Measurements from ENCODE around the gene PDCD1.
"Not testable (repeated sequence)": the region's sequence is repeated elsewhere in the genome, so short reads cannot be mapped to it uniquely, and the experiment has no call there.

Gene PDCD1

DNA sequence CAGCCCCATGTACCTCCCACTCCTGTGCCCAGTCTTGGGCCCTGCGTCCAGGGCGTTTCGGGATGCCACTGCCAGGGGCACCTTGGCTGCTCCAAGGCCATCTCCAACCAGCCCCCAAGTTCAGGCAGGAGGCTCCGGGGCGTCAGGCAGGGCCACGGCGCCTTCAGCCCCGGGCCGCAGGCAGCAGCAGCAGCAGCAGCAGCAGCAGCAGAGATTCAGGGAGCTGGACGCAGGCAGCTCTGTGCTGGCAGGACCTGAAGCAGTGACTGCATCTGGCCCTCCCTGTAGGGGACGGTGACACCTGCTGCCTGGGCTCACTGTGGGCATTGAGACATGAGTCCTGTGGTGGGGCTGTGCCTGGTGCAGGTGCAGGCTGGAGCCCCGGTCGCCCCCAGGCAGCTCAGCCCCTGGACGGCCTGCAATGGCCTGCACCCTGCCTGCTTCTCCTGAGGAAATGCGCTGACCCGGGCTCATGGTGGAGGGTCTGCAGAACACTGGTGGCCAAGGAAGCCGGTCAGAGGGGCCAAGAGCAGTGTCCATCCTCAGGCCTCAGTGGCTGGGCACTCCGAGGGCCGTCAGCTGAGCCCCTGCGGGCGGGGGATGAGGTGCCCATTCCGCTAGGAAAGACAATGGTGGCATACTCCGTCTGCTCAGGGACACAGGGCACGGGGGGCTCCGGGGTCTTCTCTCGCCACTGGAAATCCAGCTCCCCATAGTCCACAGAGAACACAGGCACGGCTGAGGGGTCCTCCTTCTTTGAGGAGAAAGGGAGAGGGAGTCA is 8.0 kb downstream of the PDCD1 start:
- no peak for DNase-seq

DNA sequence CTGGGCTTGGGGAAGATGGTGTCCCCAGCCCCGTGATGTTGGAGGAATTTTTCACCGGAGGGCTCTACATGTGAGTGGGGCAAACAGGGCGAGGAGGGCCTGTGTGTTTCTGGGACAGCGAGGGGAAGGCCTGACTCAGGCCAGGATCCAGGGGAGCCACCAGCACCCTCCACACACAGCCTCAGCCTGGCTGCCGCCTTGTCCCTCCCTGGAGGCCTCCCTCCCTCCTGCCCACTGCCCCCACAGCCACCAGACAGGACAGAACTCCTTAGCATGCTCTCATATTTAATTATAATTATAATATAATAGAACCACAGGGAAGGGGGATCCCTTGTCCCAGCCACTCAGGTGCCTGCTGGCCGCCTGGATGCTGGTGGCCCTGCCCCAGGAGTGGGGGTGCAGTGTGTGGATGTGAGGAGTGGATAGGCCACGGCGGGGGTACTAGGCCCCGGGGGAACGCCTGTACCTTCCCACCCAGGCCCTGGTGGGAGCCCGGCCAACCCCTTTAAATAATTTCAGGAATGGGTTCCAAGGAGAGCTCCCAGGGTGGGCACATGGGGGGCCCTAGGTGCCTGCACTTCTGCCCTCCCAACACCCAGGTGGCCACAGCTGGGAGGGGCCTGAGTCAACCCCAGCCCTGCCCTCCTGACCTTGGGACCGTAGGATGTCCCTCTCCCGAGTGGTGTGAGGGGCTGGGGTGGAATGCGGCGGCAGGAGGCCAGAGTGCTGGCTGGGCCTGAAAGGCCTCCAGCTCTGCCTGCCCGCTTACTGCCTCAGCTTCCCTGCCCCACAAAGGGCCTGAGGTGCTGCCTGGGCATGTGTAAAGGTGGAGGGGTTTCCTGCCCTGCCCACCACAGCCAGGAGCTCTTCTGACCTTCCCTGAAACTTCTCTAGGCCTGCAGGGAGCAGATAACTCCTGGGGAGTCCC is 8.8 kb downstream of the PDCD1 start:
- no peak for DNase-seq

DNA sequence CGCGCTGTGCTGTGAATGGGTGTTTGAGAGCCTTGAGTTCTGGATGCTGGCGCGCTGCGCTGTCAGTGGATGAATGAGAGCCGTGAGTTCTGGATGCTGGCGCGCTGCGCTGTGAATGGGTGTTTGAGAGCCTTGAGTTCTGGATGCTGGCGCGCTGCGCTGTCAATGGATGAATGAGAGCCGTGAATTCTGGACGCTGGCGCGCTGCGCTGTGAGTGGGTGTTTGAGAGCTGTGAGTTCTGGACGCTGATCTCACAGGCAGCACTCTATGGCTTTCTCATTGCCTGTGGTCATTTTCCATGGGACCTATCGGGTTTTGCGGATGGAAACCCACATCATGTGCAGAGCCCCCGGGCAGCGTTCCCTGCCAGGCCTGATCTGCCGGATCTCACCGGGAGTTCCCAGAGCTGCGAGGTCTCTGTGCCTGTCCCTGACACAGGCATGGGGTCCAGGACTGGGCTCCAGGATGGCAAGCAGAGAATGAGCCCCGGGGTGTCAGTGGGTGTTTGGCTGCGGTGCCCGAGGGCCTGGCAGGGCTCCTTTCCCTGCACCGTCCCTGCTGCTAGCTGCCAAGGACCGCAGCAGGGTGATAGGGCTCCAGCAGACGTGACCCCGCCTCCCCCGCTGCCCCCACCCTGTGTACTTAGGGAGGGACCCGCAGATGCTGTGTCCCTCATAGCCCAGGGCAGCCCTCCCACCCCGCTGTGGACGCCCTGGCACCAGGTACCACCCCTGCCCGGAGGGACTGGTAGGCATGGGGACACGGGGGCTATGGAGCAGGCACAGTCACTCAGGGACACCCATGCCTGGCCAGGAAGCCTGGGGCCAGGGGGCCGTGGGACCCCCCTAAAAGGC is 9.7 kb downstream of the PDCD1 start:
- no peak for DNase-seq

DNA sequence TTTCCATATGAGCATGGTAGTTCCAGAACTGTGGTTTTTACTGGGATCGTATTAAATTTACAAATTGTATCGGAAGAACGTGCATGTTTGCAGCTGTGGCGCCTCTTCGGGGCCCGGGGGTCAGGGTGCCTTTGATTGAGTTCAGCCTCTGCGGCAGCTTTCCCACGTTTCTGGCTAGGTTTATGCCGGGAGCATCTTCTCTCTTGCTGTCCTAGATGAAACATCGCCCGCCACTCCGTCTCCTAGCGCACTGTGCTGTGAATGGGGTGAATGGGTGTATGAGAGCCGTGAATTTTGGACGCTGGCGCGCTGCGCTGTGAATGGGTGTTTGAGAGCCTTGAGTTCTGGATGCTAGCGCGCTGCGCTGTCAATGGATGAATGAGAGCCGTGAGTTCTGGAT is 12.3 kb downstream of the PDCD1 start:
- no peak for DNase-seq

DNA sequence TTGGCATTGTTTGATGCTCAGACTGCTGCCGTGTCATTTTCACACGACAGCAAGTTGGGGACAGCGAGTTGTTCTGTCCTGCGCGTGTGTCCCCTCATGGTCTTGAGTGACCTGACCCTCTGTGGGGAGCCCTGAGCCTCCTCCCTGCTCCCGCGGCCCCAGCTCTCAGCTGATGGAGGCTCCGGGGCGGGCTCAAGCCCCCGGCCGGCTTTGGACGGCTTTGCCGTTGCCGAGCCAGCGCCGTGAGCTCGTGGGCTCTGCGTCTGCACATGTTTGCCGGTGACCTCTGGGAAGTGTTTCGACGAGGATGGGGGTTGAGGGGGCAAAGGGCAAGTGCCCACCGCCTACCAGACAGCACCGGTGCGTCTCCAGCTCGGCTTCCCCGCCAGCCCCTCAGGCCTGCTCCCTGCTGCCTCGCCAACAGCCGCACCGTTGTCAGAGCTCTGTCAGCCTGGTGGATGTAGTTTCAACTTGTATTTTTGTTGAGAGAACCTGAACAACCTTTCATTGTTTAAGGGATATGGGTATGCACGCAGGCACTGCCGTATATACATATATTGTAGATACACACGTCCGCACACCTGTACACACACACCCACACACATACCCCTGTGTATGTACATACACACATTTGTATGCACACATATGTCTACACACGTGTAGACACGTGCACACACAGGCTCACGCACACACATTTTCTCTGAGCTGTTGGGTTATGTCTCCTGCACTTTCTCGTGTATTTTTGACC is 13.7 kb downstream of the PDCD1 start:
- DNase-seq = no peak

DNA sequence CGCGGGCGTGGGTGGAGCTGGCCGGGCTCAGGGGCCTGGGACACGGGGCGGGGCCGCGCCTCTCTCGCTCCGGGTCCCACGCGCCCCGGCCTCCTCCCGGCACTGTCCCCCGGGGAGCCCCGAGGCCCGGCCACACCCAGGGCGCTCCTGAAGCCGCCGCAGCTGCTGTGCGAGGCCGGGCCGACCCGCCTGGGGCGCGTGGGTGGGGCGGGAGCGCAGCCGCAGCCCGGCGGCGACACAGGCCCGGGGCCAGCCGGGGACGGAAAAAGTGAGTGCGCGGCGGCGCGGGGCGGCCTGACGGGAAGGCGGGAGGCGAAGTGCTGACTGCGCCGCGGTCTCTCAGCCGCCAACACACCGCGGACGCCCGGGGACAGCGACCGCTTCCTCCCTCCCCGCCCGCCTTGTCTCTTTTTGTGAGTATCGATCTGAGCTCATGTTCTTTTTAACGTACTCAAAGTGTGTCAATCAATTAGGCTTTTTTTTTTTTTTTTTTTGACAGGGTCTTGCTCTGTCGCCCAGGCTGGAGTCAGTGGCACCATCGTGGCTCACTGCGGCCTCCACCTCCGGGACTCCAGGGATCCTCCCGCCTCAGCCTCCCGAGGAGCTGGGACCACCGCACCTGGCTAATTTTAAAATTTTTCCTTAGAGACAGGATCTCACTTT is 14.5 kb downstream of the PDCD1 start:
- peak; percentile 89 for DNase-seq

DNA sequence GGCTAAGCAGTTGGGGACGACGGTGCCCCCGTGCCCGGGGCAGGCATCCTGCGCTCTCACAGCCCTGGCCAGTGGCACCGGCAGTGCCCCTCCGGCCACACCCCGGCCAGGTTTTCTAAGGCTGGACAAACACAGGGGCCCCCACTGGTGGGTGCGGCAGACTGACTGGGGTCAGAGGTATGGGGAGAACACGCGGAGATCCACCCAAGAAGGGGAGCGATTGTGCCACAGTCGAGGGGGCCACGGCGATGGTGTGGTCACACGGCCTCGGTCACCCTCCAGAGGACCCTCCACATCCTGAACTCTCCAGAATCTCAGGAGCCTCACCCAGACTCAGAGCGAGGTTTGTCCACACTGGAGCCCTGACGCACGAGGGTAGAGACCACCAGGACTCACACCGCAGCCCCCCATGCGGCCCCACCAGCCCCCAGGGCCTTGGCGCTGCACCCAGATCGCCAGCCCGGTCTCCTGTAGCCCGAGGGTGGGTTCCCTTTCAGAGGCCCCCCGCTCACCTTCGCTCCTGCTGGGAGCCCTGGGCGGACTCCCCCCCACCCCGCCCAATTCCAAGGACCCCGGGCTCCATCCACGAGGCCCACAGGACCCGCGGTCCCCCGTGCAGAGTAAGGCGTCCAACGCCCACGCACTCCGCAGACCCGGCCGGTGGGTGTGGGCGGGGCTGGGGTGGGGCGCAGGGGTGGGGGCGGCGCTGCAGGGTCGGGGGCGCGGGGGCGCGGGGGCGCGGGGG is 15.2 kb downstream of the PDCD1 start:
- DNase-seq = no peak

DNA sequence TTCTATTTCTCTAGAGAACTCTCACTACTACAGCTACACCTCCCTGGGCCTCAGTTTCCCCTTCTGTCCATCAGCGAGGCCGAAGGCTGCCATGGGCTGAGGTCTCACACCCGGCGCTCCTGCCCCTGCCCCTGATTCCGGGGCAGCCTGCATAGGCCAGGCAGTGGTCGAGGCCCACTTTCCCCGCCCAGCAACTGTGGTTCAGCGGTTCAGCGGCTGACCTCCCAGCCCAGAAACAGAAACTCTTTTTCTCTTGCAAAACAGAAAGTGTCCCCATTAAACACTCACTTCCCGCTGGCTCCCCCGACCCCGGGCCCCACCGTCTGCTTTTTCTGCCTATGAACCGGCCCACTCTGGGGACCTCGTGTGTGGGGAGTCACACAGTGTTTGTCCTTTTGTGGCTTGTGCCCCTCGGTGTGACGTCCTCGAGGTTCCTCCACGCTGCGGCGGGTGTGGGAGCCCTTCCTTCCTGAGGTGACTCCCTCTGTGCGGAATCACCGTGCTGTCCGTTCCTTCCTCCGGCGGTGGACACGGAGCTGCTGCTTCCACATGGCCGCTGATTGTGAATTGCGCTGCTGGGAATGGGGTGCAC is 16.0 kb downstream of the PDCD1 start:
- no peak for DNase-seq

DNA sequence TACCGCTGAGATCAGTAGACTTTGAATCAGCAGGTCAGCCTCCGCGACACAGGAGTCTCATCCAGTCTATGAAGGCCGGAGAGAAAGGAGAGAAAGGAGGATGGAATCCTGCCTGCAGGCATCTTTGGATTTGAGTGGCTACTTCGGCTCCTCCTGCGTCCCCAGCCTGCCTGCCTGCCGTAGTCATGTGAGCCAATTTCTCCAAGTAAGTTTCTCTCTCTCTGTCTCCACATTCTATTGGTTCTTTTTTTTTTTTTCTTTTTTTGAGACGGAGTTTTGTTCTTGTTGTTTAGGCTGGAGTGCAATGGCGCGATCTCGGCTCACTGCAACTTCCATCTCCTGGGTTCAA is 16.7 kb downstream of the PDCD1 start:
- DNase-seq = no peak

DNA sequence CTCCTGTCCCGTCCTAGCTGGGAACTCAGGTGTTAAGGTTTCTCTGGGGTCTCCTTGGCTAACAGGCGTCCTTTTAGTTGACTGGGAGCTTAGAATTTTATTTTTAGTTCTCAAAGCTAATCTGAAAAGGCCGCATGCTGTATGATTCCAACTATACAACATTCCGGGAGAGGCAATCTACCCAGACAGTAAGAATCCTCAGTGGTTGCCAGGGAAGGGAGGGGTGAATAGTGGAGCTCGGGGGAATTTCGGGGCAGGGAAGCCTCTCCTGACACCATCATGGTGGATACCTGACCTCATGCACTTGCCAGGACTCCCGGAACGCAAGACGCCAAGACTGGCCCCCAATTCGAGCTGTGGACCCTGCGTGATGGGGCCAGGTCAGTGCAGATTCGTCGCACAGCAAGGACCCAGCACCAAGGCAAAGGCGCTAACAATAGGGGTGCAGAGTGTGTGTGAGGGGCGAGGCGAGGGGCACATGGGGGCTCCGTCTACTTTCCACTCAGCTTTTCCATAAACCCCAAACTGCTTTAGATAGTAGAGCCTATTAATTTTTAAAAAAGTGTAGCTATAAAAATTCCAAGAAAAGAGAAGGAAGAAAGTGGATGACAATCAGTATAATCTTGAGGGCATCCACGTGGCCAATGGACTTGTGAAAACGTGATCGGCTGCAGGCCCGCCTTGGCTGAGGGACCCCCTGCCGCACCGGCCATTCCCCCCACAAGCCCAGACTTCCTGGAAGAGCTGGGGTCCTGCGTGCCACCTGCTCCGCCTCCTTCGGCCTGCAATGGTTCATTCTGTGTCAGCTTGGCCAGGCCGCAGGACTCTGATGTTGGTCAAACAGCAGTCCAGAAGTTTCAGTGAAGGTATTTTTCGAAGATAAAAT is 17.3 kb downstream of the PDCD1 start:
- DNase-seq = no peak

DNA sequence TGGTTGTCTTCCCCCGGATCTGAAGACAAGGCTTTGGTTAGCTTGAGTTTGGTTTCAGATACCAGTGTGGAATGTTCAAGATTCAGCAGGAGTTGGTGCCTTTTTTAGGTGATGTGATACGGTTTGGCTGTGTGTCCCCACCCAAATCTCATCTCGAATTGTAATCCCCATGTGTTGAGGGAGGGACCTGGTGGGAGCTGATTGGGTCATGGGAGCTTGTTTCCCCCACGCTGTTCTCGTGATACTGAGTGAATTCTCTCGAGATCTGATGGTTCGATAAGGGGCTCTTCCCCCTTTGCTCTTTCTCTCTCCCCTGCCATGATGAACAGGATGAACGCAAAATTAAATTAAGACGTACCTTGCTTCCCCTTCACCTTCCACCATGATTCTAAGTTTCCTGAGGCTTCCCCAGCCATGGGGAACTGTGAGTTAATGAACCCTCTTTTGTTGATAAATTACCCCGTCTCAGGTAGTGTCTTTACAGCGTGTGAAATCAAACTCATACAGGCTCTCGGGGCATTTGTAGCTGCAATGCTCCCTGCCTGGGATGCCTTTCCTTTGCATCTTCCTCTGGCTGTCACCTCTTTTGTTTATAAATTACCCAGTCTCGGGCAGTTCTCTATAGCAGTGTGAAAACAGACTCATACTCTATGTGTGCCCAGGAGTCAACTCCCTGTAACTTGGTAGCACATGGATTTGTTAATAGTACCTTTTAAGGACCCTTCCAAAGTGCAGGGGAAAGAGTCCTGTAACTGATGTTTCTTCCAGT is 21.3 kb downstream of the PDCD1 start:
- no peak for DNase-seq

DNA sequence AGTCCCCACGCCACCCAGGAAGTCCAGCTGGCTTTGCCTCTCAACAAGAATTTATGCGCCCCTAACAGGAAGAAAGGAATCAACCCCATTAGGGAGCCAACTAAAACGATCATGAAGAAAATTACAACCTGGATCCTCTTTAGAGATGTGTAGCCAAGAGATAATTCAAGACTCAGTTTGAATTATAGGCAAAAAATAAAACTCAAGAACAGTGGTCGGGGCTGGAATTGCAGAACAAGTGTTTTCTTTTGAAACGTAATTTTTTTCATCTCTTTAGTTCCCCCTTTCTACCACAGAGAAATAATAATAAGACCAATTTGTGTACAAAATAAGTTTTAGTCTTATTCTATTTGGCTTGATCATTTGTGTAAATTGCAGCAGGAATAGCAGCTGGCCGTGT is 22.4 kb downstream of the PDCD1 start:
- no peak for DNase-seq

DNA sequence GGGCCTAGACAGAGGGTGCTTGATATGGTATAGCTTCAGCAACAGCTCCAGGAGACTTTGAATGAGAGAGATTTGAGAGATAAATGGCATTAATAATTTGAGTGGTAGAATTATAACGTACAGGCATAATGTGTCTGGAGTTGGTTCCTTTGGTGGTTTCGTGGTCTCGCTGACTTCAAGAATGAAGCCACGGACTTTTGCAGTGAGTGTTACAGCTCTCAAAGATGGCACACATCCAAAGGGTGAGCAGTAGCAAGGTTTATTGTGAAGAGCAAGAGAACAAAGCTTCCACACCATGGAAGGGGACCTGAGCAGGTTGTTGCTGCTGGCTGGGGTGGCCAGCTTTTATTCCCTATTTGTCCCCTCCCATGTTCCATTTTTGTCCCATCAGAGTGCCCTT is 23.1 kb downstream of the PDCD1 start:
- no peak for DNase-seq

DNA sequence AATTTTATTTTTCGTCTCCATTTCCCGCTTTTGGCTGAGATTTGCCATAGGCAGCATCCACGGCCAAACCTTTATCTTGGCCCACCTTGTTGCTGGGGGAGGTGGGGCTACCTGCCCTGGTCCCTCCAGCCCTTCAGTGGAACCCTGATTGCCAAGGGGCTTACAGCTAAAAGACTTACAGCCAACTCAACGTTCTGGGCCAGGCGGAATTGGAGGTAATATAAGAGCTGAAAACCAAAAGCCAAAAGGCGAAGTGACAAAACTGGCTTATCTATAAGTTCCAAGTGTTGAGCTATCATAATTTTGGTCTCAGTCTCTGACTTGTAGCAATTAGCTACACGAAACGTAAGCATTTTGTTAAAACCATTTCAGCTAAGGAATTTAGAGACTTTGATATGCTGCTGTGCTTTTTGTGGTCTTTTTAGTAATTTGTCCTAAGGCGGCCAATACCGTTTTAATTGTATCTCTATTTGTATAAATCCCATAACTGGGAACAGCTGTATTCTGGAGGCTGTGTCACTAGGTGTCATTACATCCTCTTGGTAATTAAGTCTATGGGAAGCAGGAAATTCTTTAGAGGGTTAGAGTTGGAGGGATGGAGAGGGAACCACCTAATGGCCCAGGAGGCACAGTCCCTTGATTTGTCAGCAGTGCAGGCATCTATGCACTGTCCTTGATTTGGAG is 24.0 kb downstream of the PDCD1 start:
- DNase-seq = no peak

DNA sequence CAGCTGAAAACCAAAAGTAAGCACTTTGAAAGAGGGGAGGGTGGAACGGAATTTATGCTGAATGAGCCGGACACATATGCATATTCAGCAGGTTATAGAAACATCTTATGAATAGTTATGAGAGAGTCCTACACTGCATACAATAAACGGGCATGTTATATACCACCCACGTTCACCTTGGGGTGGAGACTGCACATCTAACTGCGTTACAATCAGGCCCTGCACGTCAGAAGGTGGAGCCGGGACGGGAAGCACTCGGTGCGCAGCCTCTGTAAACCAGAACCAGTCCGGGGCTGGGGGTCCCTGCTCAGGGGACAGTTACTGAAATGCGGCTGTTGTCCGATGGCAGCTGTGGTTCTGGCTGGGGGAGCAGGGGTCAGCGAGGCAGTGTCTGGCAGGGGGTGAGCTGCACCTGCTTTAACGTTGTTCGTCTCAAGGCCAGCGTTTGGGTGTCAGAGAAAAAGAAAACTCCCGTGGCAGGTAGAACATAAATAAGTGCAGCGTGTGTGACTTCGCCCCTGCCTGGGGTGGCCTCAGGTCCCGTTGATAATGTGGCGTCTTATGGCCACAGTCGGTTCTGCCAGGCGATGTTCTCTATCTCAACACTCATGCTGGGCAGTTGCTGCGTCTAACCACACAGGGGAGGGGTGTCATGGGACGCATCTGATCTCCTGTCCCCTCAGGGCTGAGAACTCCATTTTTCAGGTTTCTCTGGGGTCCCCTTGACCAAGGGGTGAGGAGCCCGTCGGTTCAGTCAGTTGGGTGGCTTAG is 24.8 kb downstream of the PDCD1 start:
- not testable (repeated sequence) for DNase-seq

DNA sequence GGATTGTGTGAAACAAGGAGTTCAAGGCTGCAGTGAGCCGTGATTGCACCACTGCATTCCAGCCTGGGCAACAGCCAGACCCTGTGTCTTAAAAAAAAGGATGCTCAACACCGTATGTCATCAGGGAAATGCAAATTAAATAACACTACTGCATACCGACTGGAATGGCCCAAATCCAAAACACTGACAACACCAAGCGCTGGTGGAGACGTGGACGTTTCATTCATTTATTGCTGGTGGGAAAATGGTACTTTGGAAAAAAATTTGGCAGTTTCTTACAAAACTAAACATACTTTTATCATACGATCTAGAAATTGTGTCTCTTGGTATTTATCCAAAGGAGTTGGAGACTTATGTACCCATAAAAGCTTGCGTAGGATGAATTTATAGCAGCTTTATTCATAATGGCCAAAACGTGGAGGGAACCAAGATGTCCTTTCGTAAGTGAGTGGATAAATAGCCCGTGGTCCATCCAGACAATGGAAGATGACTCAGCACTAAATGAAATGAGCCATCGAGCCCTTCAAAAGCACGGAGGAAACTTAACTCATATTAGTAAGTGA is 25.5 kb downstream of the PDCD1 start:
- no peak for DNase-seq

DNA sequence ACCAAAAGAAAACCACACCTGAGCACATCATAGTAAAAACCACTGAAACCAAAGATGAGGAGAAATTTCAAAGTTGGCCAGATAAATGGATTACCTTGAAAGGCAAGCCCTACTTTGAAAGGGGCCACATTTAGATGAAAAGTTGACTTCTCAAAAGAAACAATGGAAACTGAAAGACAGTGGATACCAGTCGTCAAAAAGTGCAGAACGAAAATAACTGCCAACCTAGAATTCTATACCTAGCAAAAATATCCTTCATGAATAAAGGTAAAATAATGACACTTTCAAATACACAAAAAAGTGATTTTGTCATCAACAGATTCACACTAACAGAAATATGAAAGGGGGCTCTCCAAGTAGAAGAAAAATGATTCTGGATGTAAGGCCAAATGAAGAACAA is 31.3 kb downstream of the PDCD1 start:
- no peak for DNase-seq
